SK-N-SH (cell line): ENCODE results near the gene KCNT1.

ENCODE experiments used
- ELF1 ChIP-seq: IDR thresholded peaks from 2 replicates; pipeline ENCODE4 v1.4.0; 2012
- NFIC ChIP-seq: IDR thresholded peaks from 2 replicates; pipeline ENCODE4 v1.4.0; 2012; ENCODE audit warnings: borderline replicate concordance
- NRF1 ChIP-seq: IDR thresholded peaks from 2 replicates; pipeline ENCODE4 v1.6.1; 2012; ENCODE audit warnings: low read depth, mild to moderate bottlenecking, low read length
- POLR2AphosphoS5 ChIP-seq: IDR thresholded peaks from 2 replicates; pipeline ENCODE4 v1.6.1; 2012; ENCODE audit warnings: low read depth, low read length
- RAD21 ChIP-seq: IDR thresholded peaks from 2 replicates; pipeline ENCODE4 v1.6.1; 2012; ENCODE audit warnings: mild to moderate bottlenecking, low read length
- YY1 ChIP-seq: IDR thresholded peaks from 2 replicates; pipeline ENCODE4 v1.4.0; 2012; ENCODE audit warnings: low read depth, mild to moderate bottlenecking
- TF ChIP-seq, protein P1 (sequence below): fragments of 200-600 bp; sonication (generic); IDR thresholded peaks from 2 replicates; pipeline ENCODE4 v1.6.1; 2017; ENCODE audit warnings: antibody characterized with exemption, mild to moderate bottlenecking, moderate library complexity
- TF ChIP-seq, protein P2 (sequence below): fragments of 150-350 bp; IDR thresholded peaks from 2 replicates; pipeline ENCODE4 v1.6.1; 2017; ENCODE audit warnings: antibody characterized with exemption, low read length, low read depth, borderline replicate concordance

DNA sequence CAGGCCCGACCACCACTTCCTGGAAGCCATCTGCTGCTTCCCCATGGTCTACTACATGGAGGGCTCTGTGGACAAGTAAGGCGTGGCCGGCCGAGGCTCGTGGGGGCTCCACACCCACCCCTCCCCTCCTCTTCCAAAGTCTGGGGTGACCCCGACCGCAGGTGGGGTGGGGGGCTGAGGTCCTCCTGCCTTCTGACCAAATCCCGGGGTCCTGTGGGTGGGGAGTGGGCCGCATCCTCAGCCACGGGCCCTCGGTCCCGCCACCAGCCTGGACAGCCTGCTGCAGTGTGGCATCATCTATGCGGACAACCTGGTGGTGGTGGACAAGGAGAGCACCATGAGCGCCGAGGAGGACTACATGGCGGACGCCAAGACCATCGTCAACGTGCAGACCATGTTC, 76.4 kb downstream of the KCNT1 start:
- TF ChIP-seq NRF1: no peak
- no peak for TF ChIP-seq POLR2AphosphoS5
- TF ChIP-seq NFIC: no peak
- TF ChIP-seq YY1: no peak
- TF ChIP-seq, protein P1, sequence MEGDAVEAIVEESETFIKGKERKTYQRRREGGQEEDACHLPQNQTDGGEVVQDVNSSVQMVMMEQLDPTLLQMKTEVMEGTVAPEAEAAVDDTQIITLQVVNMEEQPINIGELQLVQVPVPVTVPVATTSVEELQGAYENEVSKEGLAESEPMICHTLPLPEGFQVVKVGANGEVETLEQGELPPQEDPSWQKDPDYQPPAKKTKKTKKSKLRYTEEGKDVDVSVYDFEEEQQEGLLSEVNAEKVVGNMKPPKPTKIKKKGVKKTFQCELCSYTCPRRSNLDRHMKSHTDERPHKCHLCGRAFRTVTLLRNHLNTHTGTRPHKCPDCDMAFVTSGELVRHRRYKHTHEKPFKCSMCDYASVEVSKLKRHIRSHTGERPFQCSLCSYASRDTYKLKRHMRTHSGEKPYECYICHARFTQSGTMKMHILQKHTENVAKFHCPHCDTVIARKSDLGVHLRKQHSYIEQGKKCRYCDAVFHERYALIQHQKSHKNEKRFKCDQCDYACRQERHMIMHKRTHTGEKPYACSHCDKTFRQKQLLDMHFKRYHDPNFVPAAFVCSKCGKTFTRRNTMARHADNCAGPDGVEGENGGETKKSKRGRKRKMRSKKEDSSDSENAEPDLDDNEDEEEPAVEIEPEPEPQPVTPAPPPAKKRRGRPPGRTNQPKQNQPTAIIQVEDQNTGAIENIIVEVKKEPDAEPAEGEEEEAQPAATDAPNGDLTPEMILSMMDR: no peak
- no peak for TF ChIP-seq ELF1
- TF ChIP-seq, protein P2, sequence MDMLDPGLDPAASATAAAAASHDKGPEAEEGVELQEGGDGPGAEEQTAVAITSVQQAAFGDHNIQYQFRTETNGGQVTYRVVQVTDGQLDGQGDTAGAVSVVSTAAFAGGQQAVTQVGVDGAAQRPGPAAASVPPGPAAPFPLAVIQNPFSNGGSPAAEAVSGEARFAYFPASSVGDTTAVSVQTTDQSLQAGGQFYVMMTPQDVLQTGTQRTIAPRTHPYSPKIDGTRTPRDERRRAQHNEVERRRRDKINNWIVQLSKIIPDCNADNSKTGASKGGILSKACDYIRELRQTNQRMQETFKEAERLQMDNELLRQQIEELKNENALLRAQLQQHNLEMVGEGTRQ: no peak
- TF ChIP-seq RAD21: no peak
